Prostate gland (tissue), 2 donors: ENCODE results near the gene TCAP.

Experiments
- POLR2A ChIP-seq: fragments of 450-650 bp; IDR thresholded peaks from one replicate; pipeline ENCODE4 v1.6.1; 2016; ENCODE audit warnings: antibody characterized with exemption, mild to moderate bottlenecking
- POLR2AphosphoS5 ChIP-seq: sonication (generic); formaldehyde crosslinking; IDR thresholded peaks from one replicate; pipeline ENCODE4 v1.6.1; 2017; ENCODE audit warnings: antibody characterized with exemption
- TF ChIP-seq, protein P1 (sequence below), 4 experiments: fragments of 200-600 bp in 2 of 4; fragments of 450-650 bp in 2 of 4; sonication (generic) in 2 of 4; IDR thresholded peaks; 1 replicate in 3 of 4; 2 replicates in 1 of 4; pipeline ENCODE4 v1.5.1; 2016 to 2019; ENCODE audit warnings: antibody characterized with exemption in 4 of 4, mild to moderate bottlenecking in 2 of 4, moderate library complexity in 2 of 4

DNA sequence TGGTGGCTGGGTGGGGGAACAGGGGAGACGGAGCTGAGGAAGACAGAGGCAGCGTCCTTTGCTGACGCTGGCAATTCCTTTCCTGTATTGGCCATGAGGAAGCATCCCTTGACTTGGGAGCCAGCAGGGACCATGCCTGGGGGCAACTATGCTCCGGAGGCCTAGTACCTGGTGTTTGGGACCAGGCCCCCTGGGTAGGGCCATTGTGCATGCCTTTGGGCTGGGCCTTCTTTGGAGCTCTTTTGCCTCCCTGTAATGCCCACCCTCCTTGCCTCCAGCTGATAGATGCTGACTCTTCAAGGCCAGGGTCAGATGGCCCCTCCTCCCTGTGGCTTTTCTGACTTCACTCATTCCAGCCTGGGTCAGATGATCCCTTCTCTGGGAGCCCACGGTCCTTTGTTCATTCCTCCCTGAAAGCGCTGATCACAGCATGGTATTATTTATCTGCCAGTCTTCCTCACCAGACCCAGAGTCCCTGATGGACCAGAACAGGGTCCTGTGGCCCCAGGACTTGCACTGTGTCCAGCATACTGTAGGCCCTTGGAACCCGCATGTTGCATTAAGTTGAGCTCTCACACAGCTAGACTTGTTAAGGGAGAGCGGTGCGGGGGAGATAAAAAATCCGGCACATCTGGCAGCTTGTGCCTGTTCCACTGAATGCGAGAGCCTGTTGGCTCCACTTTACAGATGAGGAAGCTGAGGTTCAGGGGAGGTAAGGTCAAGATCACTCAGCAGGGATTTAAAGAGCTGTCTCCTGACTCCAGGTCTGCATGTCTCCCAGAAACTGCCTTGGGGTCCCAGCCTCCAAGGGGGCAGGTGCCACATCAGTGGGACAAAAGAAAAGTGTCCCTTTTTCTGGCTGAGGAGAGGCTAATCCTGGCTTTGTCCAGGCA is 25.3 kb upstream of the TCAP start:
- TF ChIP-seq, protein P1, sequence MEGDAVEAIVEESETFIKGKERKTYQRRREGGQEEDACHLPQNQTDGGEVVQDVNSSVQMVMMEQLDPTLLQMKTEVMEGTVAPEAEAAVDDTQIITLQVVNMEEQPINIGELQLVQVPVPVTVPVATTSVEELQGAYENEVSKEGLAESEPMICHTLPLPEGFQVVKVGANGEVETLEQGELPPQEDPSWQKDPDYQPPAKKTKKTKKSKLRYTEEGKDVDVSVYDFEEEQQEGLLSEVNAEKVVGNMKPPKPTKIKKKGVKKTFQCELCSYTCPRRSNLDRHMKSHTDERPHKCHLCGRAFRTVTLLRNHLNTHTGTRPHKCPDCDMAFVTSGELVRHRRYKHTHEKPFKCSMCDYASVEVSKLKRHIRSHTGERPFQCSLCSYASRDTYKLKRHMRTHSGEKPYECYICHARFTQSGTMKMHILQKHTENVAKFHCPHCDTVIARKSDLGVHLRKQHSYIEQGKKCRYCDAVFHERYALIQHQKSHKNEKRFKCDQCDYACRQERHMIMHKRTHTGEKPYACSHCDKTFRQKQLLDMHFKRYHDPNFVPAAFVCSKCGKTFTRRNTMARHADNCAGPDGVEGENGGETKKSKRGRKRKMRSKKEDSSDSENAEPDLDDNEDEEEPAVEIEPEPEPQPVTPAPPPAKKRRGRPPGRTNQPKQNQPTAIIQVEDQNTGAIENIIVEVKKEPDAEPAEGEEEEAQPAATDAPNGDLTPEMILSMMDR (IDR thresholded peaks at IDR 0.05): no peak
- TF ChIP-seq POLR2AphosphoS5 (no peak), POLR2A (no peak)
